H1 (cell line): Measurements from ENCODE around the gene SLIT3. TPM values are rescaled to one million over a fixed set of nuclear protein-coding genes. Genes with fewer than 3 reads are reported as not detected.

Experiments used
- CTCF ChIA-PET: fragments of 300-600 bp; sonication (Branson Sonifier 250); formaldehyde crosslinking; loops from one replicate; lab custom pipeline; 2021; ENCODE audit not compliant: partially characterized antibody; lab: Charles Lee
- POLR2A ChIA-PET: fragments of 300-600 bp; sonication (Branson Sonifier 250); formaldehyde crosslinking; loops from one replicate; lab custom pipeline; 2021; ENCODE audit warnings: inconsistent platforms; ENCODE audit not compliant: partially characterized antibody; lab: Charles Lee
- DNase-seq, 2 experiments: peaks; one replicate each; pipeline versions ENCODE4 v3.0.0 to v3.0.0-alpha.2; 2010 to 2022; ENCODE audit warnings: low spot score in 2 of 2, low read depth in 1 of 2, mixed read lengths in 1 of 2
- FAIRE-seq: peaks from 2 replicates; lab custom pipeline; 2011; peaks lifted over from hg19 to GRCh38; lab: Jason Lieb, UNC
- H2AFZ ChIP-seq: 2 replicates; pipeline ENCODE4 v1.8.1; 2012; ENCODE audit warnings: low read length, inconsistent platforms
- H2AK5ac ChIP-seq: 2 replicates; pipeline ENCODE4 v1.6.1; 2013; ENCODE audit warnings: low read depth, low read length
- H2BK120ac ChIP-seq: replicated peaks from 2 replicates; pipeline ENCODE3; 2013; ENCODE audit warnings: low read depth, low read length, inconsistent platforms
- H2BK12ac ChIP-seq: 2 replicates; pipeline ENCODE4 v1.6.1; 2013; ENCODE audit warnings: low read depth, low read length
- H2BK15ac ChIP-seq: 2 replicates; pipeline ENCODE4 v1.6.1; 2013; ENCODE audit warnings: low read length
- H2BK20ac ChIP-seq: 2 replicates; pipeline ENCODE4 v1.6.1; 2013; ENCODE audit warnings: low read length
- H2BK5ac ChIP-seq: 2 replicates; pipeline ENCODE4 v1.6.1; 2013; ENCODE audit warnings: low read depth, low read length
- H3K14ac ChIP-seq: 2 replicates; pipeline ENCODE4 v1.6.1; 2013; ENCODE audit warnings: inconsistent platforms; ENCODE audit not compliant: insufficient read length
- H3K18ac ChIP-seq: 2 replicates; pipeline ENCODE4 v1.6.1; 2013; ENCODE audit warnings: low read length; ENCODE audit errors: extremely low read depth
- H3K23ac ChIP-seq: 2 replicates; pipeline ENCODE4 v1.6.1; 2013; ENCODE audit warnings: inconsistent platforms; ENCODE audit not compliant: insufficient read length
- H3K23me2 ChIP-seq: 2 replicates; pipeline ENCODE4 v1.6.1; 2013; ENCODE audit warnings: low read depth, low read length
- H3K27ac ChIP-seq: 2 replicates; pipeline ENCODE4 v1.6.1; 2011; ENCODE audit warnings: low read depth, low read length, inconsistent platforms
- H3K27me3 ChIP-seq, 4 experiments: replicated peaks in 1 of 4; 1 replicate in 1 of 4; 2 replicates in 3 of 4; pipeline versions ENCODE4 v1.6.1 to v1.8.1; 2011 to 2013; ENCODE audit warnings: low read length in 3 of 4, mild to moderate bottlenecking in 3 of 4, inconsistent platforms in 2 of 4, mixed read lengths in 2 of 4, moderate library complexity in 1 of 4; ENCODE audit not compliant: control insufficient read depth in 3 of 4, insufficient read depth in 3 of 4; ENCODE audit errors: extremely low read depth in 1 of 4
- H3K36me3 ChIP-seq, 4 experiments: 2 replicates each; pipeline versions ENCODE4 v1.6.1 to v1.8.1; 2011 to 2013; ENCODE audit warnings: mild to moderate bottlenecking in 4 of 4, low read length in 3 of 4, moderate library complexity in 2 of 4, control low read depth in 1 of 4, inconsistent platforms in 1 of 4; ENCODE audit not compliant: insufficient read depth in 4 of 4, control insufficient read depth in 2 of 4
- H3K4ac ChIP-seq: replicated peaks from 2 replicates; pipeline ENCODE3; 2013; ENCODE audit warnings: low read length, low read depth, mixed read lengths, inconsistent platforms; ENCODE audit not compliant: insufficient read length
- H3K4me1 ChIP-seq, 4 experiments: replicated peaks in 1 of 4; 1 replicate in 1 of 4; 2 replicates in 3 of 4; pipeline versions ENCODE4 v1.6.1 to v1.8.1; 2011 to 2013; ENCODE audit warnings: low read length in 3 of 4, inconsistent platforms in 2 of 4, mixed read lengths in 1 of 4; ENCODE audit not compliant: insufficient read depth in 4 of 4, control insufficient read depth in 3 of 4
- H3K4me2 ChIP-seq, 2 experiments: 2 replicates each; pipeline versions ENCODE4 v1.6.1 to v1.8.1; 2011 to 2013; ENCODE audit warnings: low read depth in 2 of 2, low read length in 2 of 2, control low read depth in 1 of 2, inconsistent platforms in 1 of 2, mild to moderate bottlenecking in 1 of 2; ENCODE audit not compliant: insufficient read depth in 1 of 2
- H3K4me3 ChIP-seq, 4 experiments: fragments of 200-600, 300-600 bp in 1 of 4; sonication (generic), shearing (Covaris generic), sonication (Bioruptor Twin) in 1 of 4; 2 replicates each; pipeline versions ENCODE4 v1.5.1 to v1.8.1; 2011 to 2016; ENCODE audit warnings: low read length in 4 of 4, low read depth in 3 of 4, control low read depth in 2 of 4, inconsistent platforms in 2 of 4, mild to moderate bottlenecking in 2 of 4, mixed read lengths in 1 of 4, moderate library complexity in 1 of 4; ENCODE audit not compliant: insufficient read depth in 2 of 4; ENCODE audit errors: extremely low read depth in 1 of 4
- H3K56ac ChIP-seq: replicated peaks from 2 replicates; pipeline ENCODE3; 2013; ENCODE audit warnings: low read depth, mild to moderate bottlenecking, mixed read lengths, low read length, inconsistent platforms; ENCODE audit not compliant: insufficient read length
- H3K79me1 ChIP-seq: 2 replicates; pipeline ENCODE4 v1.6.1; 2013; ENCODE audit warnings: low read depth, low read length, control low read depth
- H3K79me2 ChIP-seq, 2 experiments: 2 replicates each; pipeline versions ENCODE4 v1.6.1 to v1.8.1; 2012 to 2013; ENCODE audit warnings: low read length in 2 of 2, mild to moderate bottlenecking in 2 of 2, inconsistent platforms in 1 of 2; ENCODE audit not compliant: insufficient read depth in 2 of 2, control insufficient read depth in 1 of 2
- H3K9ac ChIP-seq, 4 experiments: replicated peaks in 1 of 4; 1 replicate in 1 of 4; 2 replicates in 3 of 4; pipeline versions ENCODE4 v1.6.1 to v1.8.1; 2011 to 2013; ENCODE audit warnings: low read depth in 3 of 4, low read length in 3 of 4, control low read depth in 2 of 4, mild to moderate bottlenecking in 2 of 4, moderate library complexity in 2 of 4, inconsistent platforms in 1 of 4; ENCODE audit errors: extremely low read depth in 1 of 4
- H3K9me3 ChIP-seq, 2 experiments: 2 replicates each; pipeline versions ENCODE4 v1.6.1 to v1.8.1; 2012 to 2013; ENCODE audit warnings: mild to moderate bottlenecking in 2 of 2, moderate library complexity in 2 of 2, control low read depth in 1 of 2, inconsistent platforms in 1 of 2, low read depth in 1 of 2, low read length in 1 of 2, mixed read lengths in 1 of 2; ENCODE audit not compliant: insufficient read depth in 2 of 2
- H4K20me1 ChIP-seq, 2 experiments: replicated peaks in 1 of 2; 2 replicates each; pipeline versions ENCODE3 to v1.8.1; 2011 to 2013; ENCODE audit warnings: inconsistent platforms in 2 of 2, low read length in 2 of 2, mild to moderate bottlenecking in 1 of 2; ENCODE audit not compliant: insufficient read depth in 2 of 2, control insufficient read depth in 1 of 2
- H4K5ac ChIP-seq: 2 replicates; pipeline ENCODE4 v1.6.1; 2013; ENCODE audit warnings: low read length, low read depth, mixed read lengths, inconsistent platforms; ENCODE audit not compliant: insufficient read length
- H4K8ac ChIP-seq: 2 replicates; pipeline ENCODE4 v1.8.0; 2013; ENCODE audit warnings: mild to moderate bottlenecking, moderate library complexity, low read length, inconsistent platforms; ENCODE audit not compliant: insufficient read depth; ENCODE audit errors: extremely low read depth
- H4K91ac ChIP-seq: replicated peaks from 2 replicates; pipeline ENCODE3; 2013; ENCODE audit warnings: low read length, mixed read lengths, inconsistent platforms; ENCODE audit not compliant: insufficient read length
- EGR1 ChIP-seq: IDR thresholded peaks from 2 replicates; pipeline ENCODE4 v1.6.1; 2011; ENCODE audit warnings: low read depth, low read length, borderline replicate concordance
- EP300 ChIP-seq, 2 experiments: IDR thresholded peaks; 1 replicate in 1 of 2; 2 replicates in 1 of 2; pipeline ENCODE4 v1.6.1; 2011 to 2012; ENCODE audit warnings: low read depth in 2 of 2, low read length in 2 of 2, mild to moderate bottlenecking in 2 of 2, borderline replicate concordance in 1 of 2, inconsistent platforms in 1 of 2, moderate library complexity in 1 of 2
- FOSL1 ChIP-seq: IDR thresholded peaks from 2 replicates; pipeline ENCODE4 v1.6.1; 2011; ENCODE audit warnings: mild to moderate bottlenecking, low read depth, low read length, moderate library complexity; ENCODE audit not compliant: insufficient read depth
- RBBP5 ChIP-seq: IDR thresholded peaks from 2 replicates; pipeline ENCODE4 v1.7.1; 2012; ENCODE audit warnings: low read depth, mild to moderate bottlenecking, inconsistent platforms, low read length, moderate library complexity, borderline replicate concordance
- RXRA ChIP-seq: IDR thresholded peaks from 2 replicates; pipeline ENCODE4 v1.6.1; 2011; ENCODE audit warnings: low read depth, mild to moderate bottlenecking, low read length, moderate library complexity; ENCODE audit not compliant: insufficient read depth
- SAP30 ChIP-seq: fragments of 300-600 bp; sonication (generic); IDR thresholded peaks from 2 replicates; pipeline ENCODE4 v1.7.1; 2012; ENCODE audit warnings: low read length, moderate library complexity, mild to moderate bottlenecking, inconsistent platforms; ENCODE audit not compliant: insufficient read depth, insufficient replicate concordance
- SIX5 ChIP-seq: IDR thresholded peaks from 2 replicates; pipeline ENCODE4 v1.6.1; 2011; ENCODE audit warnings: mild to moderate bottlenecking, low read depth, low read length
- TAF1 ChIP-seq: IDR thresholded peaks from 2 replicates; pipeline ENCODE4 v1.6.1; 2011; ENCODE audit warnings: mild to moderate bottlenecking, low read depth, low read length
- TAF7 ChIP-seq: optimal IDR thresholded peaks from 2 replicates; pipeline ENCODE3; 2011; ENCODE audit warnings: low read depth, mild to moderate bottlenecking, inconsistent platforms, low read length, moderate library complexity, borderline replicate concordance
- TEAD4 ChIP-seq: IDR thresholded peaks from 2 replicates; pipeline ENCODE4 v1.6.1; 2012; ENCODE audit warnings: low read depth, low read length, inconsistent platforms, mixed read lengths
- WGBS, 2 experiments: shearing (Covaris generic) in 1 of 2; methylation state at CpG; one replicate each; pipeline versions ENCODE4 v1.1.6 to v1.1.7; 2013 to 2015; ENCODE audit warnings: low lambda C conversion rate in 2 of 2, mixed read lengths in 2 of 2, inconsistent platforms in 1 of 2, low coverage in 1 of 2, missing lambda C conversion rate in 1 of 2; ENCODE audit not compliant: insufficient replicate concordance in 2 of 2, insufficient coverage in 1 of 2, insufficient read length in 1 of 2; ENCODE audit errors: extremely low coverage in 1 of 2, missing lambda C conversion rate in 1 of 2; 5-methylcytosine and 5-hydroxymethylcytosine counted together
- polyA plus RNA-seq, 7 experiments: library from polyadenylated mRNA; depleted of rRNA in 3 of 7; stranded (reverse) in 5 of 7; unstranded in 2 of 7; fragments of >200 nt in 5 of 7; fragments of 200-250 nt in 2 of 7; gene quantifications; 1 replicate in 5 of 7; 2 replicates in 1 of 7; 4 replicates in 1 of 7; pipeline versions ENCODE4 v1.2.1 to v1.2.3, GENCODE V29; 2011 to 2013; ENCODE audit warnings: missing spikeins in 2 of 7, mixed read lengths in 2 of 7
- total RNA-seq: library from RNA; stranded (reverse); fragmentation: NEBNext Ultra II Directional; extraction: Animal tissue kit (Norgen Biotek cat#: 25700); gene quantifications from 2 replicates; pipeline ENCODE4 v1.2.1, GENCODE V29; 2021
- TF ChIP-seq, protein P1 (sequence below): IDR thresholded peaks from 2 replicates; pipeline ENCODE4 v1.6.1; 2011; ENCODE audit warnings: low read length, improper control_type of control experiment

Gene SLIT3
- total and polyA plus RNA-seq, 2 of the 8 experiments (the other 6 are each of a cell fraction or from before 2014, with no cell fraction given), result 1.1 to 1.2 TPM

DNA sequence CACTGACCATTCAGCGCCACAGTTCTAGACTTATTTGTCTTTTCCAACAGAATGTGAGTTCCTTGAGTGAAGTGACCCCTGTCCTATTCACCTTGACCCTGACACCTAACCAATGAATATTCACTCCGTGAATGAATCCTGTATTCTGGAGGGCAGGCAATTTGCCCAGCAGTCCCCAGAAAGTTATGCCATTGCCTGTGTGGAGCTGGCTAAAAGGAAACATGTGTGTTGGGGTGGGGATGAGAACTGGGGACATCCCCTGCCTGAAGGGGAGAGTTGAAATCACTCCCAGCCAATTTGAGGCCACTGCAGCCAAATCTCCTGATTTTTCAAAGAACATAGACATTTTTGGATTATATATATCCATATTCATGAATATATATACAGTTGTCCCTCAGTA is 199.0 kb downstream of the SLIT3 start:
- no peak overlapping the region for H2AK5ac ChIP-seq
- H3K56ac ChIP-seq, result no peak overlapping the region
- H4K20me1 ChIP-seq, result no peaks in the 10 kb centered on the region
- H3K23ac ChIP-seq, result no peak overlapping the region
- peaks cover 0 to 13% (median 7%) of the 10 kb centered on the region in 4 experiments; a peak in 3 of 7 replicates for H3K4me1 ChIP-seq
- FAIRE-seq (no peak), DNase-seq (no peak)
- no peaks in the 10 kb centered on the region for H3K9me3 ChIP-seq
- no peak overlapping the region for H2BK120ac ChIP-seq
- no peak overlapping the region for H3K4me3 ChIP-seq
- CTCF ChIA-PET, result interaction anchor here (0.6 to 0.8 kb wide), 3 partner anchors 16 to 95 kb away, joined by 3 to 4 read pairs (median 3); no protein-coding TSS in a partner anchor
- H3K79me1 ChIP-seq, result no peaks in the 10 kb centered on the region
- no peak overlapping the region for H3K9ac ChIP-seq
- H2AFZ ChIP-seq, result no peak overlapping the region
- no peak overlapping the region for H2BK12ac ChIP-seq
- H2BK15ac ChIP-seq, result no peak overlapping the region
- H2BK20ac ChIP-seq, result no peak overlapping the region
- no peak overlapping the region for H3K14ac ChIP-seq
- H3K18ac ChIP-seq, result no peak overlapping the region
- H4K8ac ChIP-seq, result no peak overlapping the region
- no peak overlapping the region for H3K27ac ChIP-seq
- no peaks in the 10 kb centered on the region for H3K79me2 ChIP-seq
- H4K91ac ChIP-seq, result no peak overlapping the region
- no peaks in the 10 kb centered on the region for H3K27me3 ChIP-seq
- no peak overlapping the region for H4K5ac ChIP-seq
- no peak overlapping the region for H3K4me2 ChIP-seq
- no peaks in the 10 kb centered on the region for H3K23me2 ChIP-seq
- POLR2A ChIA-PET, result no interaction called here
- H3K4ac ChIP-seq, result no peak overlapping the region
- H2BK5ac ChIP-seq, result no peak overlapping the region
- WGBS, 2 experiments, result 97% methylated on average over 2 of the region's 2 CpGs; no CpG with 5 or more reads in 1 of the 2 experiments
- H3K36me3 ChIP-seq, result no peaks in the 10 kb centered on the region
- no peak for TF ChIP-seq SIX5
- no peak for TF ChIP-seq EGR1
- TF ChIP-seq TAF1, result no peak
- no peak for TF ChIP-seq RBBP5
- no peak for TF ChIP-seq TAF7
- TF ChIP-seq, protein P1, sequence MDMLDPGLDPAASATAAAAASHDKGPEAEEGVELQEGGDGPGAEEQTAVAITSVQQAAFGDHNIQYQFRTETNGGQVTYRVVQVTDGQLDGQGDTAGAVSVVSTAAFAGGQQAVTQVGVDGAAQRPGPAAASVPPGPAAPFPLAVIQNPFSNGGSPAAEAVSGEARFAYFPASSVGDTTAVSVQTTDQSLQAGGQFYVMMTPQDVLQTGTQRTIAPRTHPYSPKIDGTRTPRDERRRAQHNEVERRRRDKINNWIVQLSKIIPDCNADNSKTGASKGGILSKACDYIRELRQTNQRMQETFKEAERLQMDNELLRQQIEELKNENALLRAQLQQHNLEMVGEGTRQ, result no peak
- TF ChIP-seq RXRA, result no peak
- no peak for TF ChIP-seq SAP30
- no peak for TF ChIP-seq FOSL1
- no peak for TF ChIP-seq EP300 (IDR thresholded peaks at IDR 0.05; ENCODE audit: borderline replicate concordance in 1 of 2, low read depth in 2 of 2, low read length in 2 of 2)
- TF ChIP-seq TEAD4, result no peak
